HG03460 (cell line): ENCODE data around the gene TMEM225.
"Not testable (repeated sequence)": the region's sequence is repeated elsewhere in the genome, so short reads cannot be mapped to it uniquely, and the experiment has no call there.

Experiments
- ATAC-seq: cut with Tn5 transposase; IDR thresholded peaks from one replicate; pipeline ENCODE4 v1.9.1; 2021; ENCODE audit not compliant: unreplicated experiment

Gene TMEM225

GRCh38 chr11:123885570-123885969 lies at the start of gene TMEM225:
TSS of gene TMEM225 (minus strand) at chr11:123885670. CDS start at chr11:123885425, 245 bp downstream.
- ATAC-seq: no peak

DNA sequence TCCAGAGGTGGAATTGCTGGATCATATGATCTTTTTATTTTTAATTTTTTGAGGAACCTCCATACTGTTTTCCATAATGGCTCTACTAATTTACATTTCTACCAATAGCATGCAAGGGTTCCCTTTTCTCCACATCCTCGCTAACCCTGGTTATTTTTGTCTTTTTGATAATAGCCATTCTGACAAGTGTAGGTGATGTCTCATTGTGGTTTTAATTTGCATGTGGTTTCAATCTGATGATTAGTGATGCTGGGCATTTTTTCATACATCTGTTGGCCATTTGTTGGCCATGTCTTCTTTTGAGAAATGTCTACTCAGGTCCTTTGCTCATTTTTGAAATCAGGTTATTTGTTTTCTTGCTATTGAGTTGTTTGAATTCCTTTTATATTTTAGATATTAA lies 38.6 kb upstream of the TMEM225 start:
- no peak for ATAC-seq

DNA sequence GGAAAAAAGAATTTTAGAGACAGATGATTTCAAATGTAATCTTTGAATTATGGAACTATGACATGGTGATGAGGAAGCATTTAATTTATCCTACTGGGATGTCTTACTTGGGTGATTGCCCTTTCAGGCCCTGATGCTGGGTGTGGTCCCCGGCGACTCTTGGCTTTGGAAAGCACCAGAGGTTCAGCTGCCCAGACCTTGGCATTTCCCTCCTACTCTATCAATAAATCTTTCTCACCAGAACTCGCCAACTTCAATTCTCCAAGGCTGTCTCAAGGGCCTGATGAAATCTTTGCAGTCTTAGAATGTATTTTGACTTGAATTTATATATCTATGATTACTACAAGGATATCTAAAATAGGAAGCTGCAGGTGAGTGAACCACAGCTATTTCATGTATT lies 35.5 kb upstream of the TMEM225 start:
- ATAC-seq: no peak

DNA sequence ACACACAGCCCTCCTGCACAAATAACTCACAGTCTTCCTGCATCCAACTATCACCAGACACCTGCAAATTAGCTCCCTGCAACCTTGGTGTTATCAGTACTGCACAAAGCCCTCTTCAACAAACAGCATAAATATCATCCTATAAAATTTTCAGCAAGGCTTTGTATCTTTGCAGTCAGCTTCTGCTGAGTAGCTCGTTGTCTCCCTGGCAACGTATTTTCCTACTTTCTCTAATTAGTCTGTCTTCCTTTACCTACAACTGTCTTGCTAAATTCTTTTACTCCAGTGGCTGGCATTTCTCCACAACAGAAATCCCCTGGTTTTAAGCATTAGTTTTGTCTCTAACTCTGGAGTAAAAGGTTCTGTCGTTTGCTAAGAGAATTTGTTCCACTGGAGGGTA lies 20.4 kb upstream of the TMEM225 start:
- ATAC-seq: no peak

- ATAC-seq: no peak
Observed at GRCh38 chr11:123904932-123905331, 19.5 kb upstream of the TMEM225 start.

DNA sequence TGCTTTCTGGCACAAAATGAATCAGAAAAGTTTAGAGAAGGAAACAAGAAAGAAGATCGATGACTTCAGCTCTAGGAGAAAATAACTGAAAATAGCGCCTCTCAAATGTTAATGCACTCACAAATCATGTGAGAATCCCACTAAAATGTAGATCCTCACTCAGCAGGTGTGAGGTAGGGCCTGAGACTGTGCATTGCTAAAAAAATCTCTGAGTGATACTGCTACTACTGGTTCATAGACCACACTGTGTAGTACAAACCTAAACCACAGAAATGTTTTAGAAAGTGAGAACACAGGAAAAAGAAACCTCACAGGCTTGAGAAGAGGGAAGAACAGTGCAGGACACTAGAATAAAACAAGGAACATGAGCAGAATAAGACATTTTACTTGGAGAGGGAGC lies 18.5 kb upstream of the TMEM225 start:
- ATAC-seq: no peak

DNA sequence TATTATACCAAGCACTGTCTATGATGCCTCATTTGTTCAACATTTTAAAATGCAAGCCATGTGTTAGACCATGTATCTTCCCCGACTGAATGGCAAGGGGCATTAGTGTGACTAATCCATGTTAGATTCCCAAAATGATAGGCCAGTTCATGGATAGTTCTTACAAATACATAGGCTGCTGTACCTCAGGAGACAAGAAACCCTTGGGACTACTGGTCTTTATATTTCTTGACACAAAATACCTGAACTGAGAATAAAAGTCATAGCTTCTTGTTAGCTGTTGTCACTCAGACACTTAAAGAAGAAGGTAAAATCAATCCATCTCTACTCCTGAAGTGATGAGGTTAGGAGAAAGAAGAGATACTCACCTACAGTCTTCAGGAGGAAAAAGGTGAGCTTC lies 16.4 kb upstream of the TMEM225 start, which contains the start of gene OR8D4:
Gene OR8D4, plus strand, starts transcription at position 301 of the 400 bp plus-strand sequence. CDS start 4,265 bp downstream, outside the sequence.
- ATAC-seq: no peak

DNA sequence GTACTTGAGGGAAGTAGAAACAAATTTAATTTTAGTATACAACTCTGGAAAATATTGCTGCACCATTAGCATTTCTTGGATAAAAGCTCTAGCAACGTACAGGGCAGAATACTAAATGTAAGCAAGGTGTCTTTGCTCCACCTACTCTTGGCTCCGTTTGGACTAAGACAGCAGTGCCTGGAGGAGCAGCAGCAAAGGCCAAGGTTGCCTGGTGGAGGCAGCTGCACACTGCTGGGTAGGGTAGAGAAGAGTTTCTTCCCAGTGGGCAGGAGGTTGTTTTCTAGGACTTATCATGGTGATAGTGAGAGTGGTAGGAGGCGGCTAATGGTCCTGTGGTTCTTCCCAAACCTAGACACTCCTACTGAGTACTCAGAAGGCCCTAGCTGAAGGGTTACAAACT lies 14.3 kb upstream of the TMEM225 start:
- ATAC-seq: no peak

GRCh38 chr11:123892031-123892430 lies 6.6 kb upstream of the TMEM225 start:
- no peak for ATAC-seq

DNA sequence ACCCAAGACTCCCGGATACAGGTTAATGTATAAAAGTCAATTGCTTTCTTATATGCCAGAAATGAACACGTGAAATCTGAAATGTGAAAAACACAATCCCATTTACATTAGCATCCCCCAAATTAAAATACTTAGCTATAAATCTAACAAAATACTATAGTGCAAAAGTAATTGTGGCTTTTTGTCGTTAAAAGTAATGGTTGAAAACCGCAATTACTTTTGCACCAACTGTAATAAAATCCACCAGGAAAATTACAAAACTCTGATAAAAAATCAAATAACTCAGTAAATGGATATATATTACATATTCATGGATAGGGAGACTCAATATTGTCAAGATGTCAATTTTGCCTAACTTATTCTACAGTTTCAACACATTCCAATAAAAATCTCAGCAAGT lies 4.6 kb downstream of the TMEM225 start:
- ATAC-seq: no peak

- ATAC-seq: not testable (repeated sequence)
Observed at GRCh38 chr11:123867795-123868194, 17.7 kb downstream of the TMEM225 start.

GRCh38 chr11:123865293-123865692 lies 20.2 kb downstream of the TMEM225 start:
- ATAC-seq: not testable (repeated sequence)

GRCh38 chr11:123859731-123860130 lies 25.7 kb downstream of the TMEM225 start:
- no peak for ATAC-seq

GRCh38 chr11:123856444-123856843 lies 29.0 kb downstream of the TMEM225 start:
- no peak for ATAC-seq

GRCh38 chr11:123853038-123853437 lies 32.4 kb downstream of the TMEM225 start:
- ATAC-seq: no peak

GRCh38 chr11:123852321-123852720 lies 33.1 kb downstream of the TMEM225 start:
- no peak for ATAC-seq

GRCh38 chr11:123851110-123851509 lies 34.4 kb downstream of the TMEM225 start:
- ATAC-seq: no peak

DNA sequence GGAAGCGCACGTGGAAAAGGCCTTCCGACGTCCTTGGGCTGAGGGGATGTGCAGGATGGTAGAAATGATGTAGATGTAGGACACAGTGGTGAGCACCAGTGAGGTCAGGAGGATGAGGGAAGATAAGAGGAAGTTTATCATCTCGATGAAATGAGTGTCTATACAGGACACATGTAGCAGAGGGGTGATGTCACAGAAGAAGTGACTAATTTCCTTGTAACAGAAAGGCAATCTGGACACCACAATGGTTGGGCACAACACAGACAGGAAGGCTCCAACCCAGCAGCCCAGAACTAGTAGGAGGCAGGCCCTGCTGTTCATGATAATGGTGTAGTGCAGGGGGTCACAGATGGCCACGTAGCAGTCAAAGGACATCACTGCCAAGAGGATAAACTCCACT lies 44.3 kb downstream of the TMEM225 start:
- ATAC-seq: no peak

- no peak for ATAC-seq
Observed at GRCh38 chr11:123839131-123839530, 46.3 kb downstream of the TMEM225 start.

DNA sequence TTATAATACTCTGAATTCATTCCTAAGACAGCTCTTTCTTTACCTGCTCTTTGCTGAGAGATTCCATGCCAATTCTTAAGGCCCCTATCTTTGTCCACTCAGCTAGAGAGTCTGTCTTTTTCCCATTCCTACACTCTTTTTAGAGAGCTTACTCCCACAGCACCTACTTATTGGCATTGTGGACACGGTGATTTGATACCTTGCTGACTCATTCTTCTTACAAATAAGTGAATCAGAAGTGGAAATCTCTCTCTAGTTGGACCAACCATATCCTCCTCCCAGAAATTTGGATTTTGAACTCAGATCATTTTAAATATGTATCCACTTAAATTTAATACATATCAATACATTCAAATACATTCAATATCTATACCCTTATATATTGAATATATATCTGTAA lies 46.8 kb downstream of the TMEM225 start:
- no peak for ATAC-seq

GRCh38 chr11:123838199-123838598 lies 47.3 kb downstream of the TMEM225 start:
- ATAC-seq: no peak

DNA sequence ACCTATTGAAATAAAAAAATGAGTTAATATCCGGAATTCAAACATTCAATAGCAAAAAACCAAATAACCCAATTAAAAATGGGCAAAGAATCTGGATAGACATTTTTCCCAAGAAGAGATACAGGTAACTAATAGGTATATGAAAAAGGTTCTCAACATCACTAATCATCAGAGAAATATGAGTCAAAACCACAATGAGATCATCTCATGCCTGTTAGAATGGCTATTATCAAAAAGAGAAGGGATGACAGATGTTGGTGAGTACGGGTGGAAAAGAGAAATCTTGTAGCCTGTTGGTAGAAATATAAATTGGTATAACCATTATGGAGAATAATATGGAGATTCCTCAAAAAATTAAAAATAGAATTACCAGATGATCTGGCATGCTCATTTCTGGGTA lies 52.4 kb downstream of the TMEM225 start:
- no peak for ATAC-seq
